ENCODE measurements around the gene UQCC3.
"Not testable (repeated sequence)": the region's sequence is repeated elsewhere in the genome, so short reads cannot be mapped to it uniquely, and the experiment has no call there.

The UQCC3 gene

DNA sequence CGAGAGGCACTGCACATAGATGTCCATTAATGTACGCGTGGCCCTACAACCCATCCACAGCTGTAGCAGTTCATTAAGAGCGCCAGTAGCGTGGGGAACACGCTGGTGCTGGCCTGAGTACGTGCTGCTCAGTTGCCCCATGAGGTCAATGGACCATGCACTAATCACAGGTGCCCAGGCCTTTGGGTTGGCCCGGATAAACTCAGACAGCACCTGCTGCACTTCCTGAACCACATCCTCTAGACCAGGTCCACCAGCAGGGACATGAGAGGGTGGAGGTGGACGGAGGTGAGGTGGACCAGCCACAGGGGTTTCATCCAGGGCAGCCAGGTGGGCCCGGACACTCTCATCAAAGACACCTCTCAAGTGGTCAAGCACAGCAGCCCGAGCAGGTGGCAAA is 22.0 kb upstream of the UQCC3 start:
- no peak for ATAC-seq
- TF ChIP-seq BACH2 (CRISPR knock-in tag; IDR thresholded peaks at IDR 0.05; ENCODE audit: borderline replicate concordance) (no peak), ARNTL (CRISPR knock-in tag; IDR thresholded peaks at IDR 0.05; ENCODE audit: borderline replicate concordance, low read depth) (no peak), PPARA (CRISPR knock-in tag; IDR thresholded peaks at IDR 0.05; ENCODE audit: borderline replicate concordance) (no peak), ZNF8 (CRISPR knock-in tag; IDR thresholded peaks at IDR 0.05) (no peak), CSDC2 (CRISPR knock-in tag; IDR thresholded peaks at IDR 0.05) (no peak), OSR1 (CRISPR knock-in tag; IDR thresholded peaks at IDR 0.05) (no peak), ISL1 (CRISPR knock-in tag; IDR thresholded peaks at IDR 0.05) (no peak), ZFP3 (CRISPR knock-in tag; IDR thresholded peaks at IDR 0.05) (no peak), ZFP30 (CRISPR knock-in tag; IDR thresholded peaks at IDR 0.05) (no peak), ZNF565 (CRISPR knock-in tag; conservative IDR thresholded peaks at IDR 0.05; ENCODE audit: low read depth) (no peak), TOX (CRISPR knock-in tag; IDR thresholded peaks at IDR 0.05; ENCODE audit: borderline replicate concordance) (no peak), TSHZ2 (CRISPR knock-in tag; IDR thresholded peaks at IDR 0.05) (no peak), ESRRG (CRISPR knock-in tag; IDR thresholded peaks at IDR 0.05) (no peak), SNAI2 (CRISPR knock-in tag; IDR thresholded peaks at IDR 0.05) (no peak), ZNF70 (CRISPR knock-in tag; IDR thresholded peaks at IDR 0.05) (no peak), TCF4 (CRISPR knock-in tag; IDR thresholded peaks at IDR 0.05; ENCODE audit: borderline replicate concordance) (no peak), ZC3H10 (CRISPR knock-in tag; IDR thresholded peaks at IDR 0.05) (no peak)
- TF ChIP-seq, protein P1, sequence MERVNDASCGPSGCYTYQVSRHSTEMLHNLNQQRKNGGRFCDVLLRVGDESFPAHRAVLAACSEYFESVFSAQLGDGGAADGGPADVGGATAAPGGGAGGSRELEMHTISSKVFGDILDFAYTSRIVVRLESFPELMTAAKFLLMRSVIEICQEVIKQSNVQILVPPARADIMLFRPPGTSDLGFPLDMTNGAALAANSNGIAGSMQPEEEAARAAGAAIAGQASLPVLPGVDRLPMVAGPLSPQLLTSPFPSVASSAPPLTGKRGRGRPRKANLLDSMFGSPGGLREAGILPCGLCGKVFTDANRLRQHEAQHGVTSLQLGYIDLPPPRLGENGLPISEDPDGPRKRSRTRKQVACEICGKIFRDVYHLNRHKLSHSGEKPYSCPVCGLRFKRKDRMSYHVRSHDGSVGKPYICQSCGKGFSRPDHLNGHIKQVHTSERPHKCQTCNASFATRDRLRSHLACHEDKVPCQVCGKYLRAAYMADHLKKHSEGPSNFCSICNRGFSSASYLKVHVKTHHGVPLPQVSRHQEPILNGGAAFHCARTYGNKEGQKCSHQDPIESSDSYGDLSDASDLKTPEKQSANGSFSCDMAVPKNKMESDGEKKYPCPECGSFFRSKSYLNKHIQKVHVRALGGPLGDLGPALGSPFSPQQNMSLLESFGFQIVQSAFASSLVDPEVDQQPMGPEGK (CRISPR knock-in tag; IDR thresholded peaks at IDR 0.05; ENCODE audit: borderline replicate concordance) = no peak
- TF ChIP-seq, protein P2, sequence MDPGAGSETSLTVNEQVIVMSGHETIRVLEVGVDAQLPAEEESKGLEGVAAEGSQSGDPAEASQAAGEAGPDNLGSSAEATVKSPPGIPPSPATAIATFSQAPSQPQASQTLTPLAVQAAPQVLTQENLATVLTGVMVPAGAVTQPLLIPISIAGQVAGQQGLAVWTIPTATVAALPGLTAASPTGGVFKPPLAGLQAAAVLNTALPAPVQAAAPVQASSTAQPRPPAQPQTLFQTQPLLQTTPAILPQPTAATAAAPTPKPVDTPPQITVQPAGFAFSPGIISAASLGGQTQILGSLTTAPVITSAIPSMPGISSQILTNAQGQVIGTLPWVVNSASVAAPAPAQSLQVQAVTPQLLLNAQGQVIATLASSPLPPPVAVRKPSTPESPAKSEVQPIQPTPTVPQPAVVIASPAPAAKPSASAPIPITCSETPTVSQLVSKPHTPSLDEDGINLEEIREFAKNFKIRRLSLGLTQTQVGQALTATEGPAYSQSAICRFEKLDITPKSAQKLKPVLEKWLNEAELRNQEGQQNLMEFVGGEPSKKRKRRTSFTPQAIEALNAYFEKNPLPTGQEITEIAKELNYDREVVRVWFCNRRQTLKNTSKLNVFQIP (CRISPR knock-in tag; IDR thresholded peaks at IDR 0.05; ENCODE audit: borderline replicate concordance, low read depth) = no peak

GRCh38 chr11:62650283-62650682 is 21.2 kb upstream of the UQCC3 start:
- not testable (repeated sequence) for ATAC-seq

DNA sequence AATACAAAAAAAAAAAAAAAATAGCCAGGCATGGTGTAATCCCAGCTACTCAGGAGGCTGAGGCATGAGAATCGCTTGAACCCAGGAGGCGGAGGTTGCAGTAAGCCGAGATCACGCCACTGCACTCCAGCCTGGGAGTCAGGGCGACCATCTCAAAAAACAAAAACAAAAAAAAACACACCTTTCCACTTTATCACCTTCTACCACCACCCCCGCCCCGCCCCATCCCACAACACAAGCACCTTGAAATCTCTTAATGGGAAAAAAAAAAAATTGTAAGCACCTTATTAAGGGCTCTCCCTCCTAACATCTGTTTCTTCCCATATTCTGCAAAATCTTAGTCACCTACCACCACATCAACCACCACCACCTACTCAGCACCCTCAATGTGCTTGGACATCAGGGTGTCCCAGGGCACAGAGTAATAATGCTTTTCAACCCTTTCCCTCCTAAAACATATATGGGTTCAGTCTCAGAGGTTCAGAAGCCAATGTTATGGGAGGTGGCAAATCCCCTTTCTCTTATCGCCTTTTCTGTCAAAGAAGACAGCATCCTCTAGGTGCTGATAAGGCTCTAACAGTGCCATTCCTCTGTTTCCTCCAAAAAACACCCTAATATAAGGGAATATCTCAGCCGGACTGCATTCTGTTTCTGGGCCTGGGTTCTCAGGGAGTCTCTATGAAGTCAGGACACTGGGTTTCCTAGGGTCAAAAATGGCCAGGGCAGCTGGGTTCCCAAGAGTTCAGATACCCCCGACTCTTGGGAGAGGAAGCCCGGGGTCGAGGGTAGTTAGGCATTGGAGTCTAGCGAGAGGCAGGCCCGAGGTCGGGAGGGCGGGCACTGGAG is 19.1 kb upstream of the UQCC3 start:
- TF ChIP-seq, protein P2 (CRISPR knock-in tag; IDR thresholded peaks at IDR 0.05; ENCODE audit: borderline replicate concordance, low read depth) = no peak
- no peak for TF ChIP-seq SNAI2 (CRISPR knock-in tag; IDR thresholded peaks at IDR 0.05)
- no peak for TF ChIP-seq TSHZ2 (CRISPR knock-in tag; IDR thresholded peaks at IDR 0.05)
- TF ChIP-seq ZNF70 (CRISPR knock-in tag; IDR thresholded peaks at IDR 0.05) = no peak
- TF ChIP-seq ZC3H10 (CRISPR knock-in tag; IDR thresholded peaks at IDR 0.05) = no peak
- no peak for TF ChIP-seq GLIS3 (CRISPR knock-in tag; IDR thresholded peaks at IDR 0.05)
- no peak for TF ChIP-seq ESRRG (CRISPR knock-in tag; IDR thresholded peaks at IDR 0.05)
- no peak for TF ChIP-seq PPARA (CRISPR knock-in tag; IDR thresholded peaks at IDR 0.05; ENCODE audit: borderline replicate concordance)
- no peak for TF ChIP-seq TOX (CRISPR knock-in tag; IDR thresholded peaks at IDR 0.05; ENCODE audit: borderline replicate concordance)
- TF ChIP-seq CREB5 (CRISPR knock-in tag; IDR thresholded peaks at IDR 0.05; ENCODE audit: low read depth) = no peak
- TF ChIP-seq ISL1 (CRISPR knock-in tag; IDR thresholded peaks at IDR 0.05) = no peak
- no peak for ATAC-seq
